GM21619 (cell line): Measurements from ENCODE around the gene SLC10A7.
A peak's percentile ranks its signal among the peaks of the same experiment; 100 is the strongest.
"Not testable (repeated sequence)": the region's sequence is repeated elsewhere in the genome, so short reads cannot be mapped to it uniquely, and the experiment has no call there.

Source experiments
- ATAC-seq: cut with Tn5 transposase; IDR thresholded peaks from one replicate; pipeline ENCODE4 v1.9.1; 2021; ENCODE audit not compliant: unreplicated experiment

SLC10A7 gene

DNA sequence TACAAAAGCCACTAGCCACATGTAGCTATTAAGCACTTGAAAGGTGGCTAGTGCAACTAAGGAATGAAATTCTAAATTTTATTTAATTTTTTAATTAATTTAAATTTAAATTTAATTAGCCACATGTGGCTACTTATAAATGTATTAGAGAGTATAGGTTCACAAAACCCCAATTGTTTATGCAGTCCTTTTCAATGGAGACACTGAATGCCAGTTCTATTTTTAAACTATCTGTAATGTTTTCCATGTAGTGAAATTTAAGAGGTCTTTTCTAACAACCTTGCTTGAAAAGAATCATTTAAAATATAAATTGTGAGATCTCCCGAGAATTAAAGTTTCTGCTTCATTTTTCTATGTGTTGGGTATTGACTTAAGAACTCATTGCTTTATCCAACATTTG is 154.4 kb downstream of the SLC10A7 start:
- no peak for ATAC-seq

DNA sequence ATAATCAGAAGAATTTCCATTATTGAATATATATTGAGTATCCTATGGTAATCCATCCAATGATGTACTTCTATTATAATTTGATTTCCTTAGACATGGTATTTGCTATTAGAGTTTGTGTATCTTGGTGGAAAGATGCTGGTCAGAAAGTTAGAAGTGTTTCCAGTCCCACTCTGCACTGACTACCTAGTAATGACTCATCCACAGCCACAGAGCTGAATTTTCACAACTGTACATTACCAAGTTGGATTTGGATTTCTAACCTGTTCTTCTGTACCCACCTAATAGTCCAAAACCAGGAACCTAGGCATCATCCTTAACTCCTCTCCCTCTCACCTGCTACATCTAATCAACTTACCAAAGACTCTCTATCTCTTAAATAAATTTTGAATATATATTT is 162.0 kb downstream of the SLC10A7 start:
- ATAC-seq: no peak

DNA sequence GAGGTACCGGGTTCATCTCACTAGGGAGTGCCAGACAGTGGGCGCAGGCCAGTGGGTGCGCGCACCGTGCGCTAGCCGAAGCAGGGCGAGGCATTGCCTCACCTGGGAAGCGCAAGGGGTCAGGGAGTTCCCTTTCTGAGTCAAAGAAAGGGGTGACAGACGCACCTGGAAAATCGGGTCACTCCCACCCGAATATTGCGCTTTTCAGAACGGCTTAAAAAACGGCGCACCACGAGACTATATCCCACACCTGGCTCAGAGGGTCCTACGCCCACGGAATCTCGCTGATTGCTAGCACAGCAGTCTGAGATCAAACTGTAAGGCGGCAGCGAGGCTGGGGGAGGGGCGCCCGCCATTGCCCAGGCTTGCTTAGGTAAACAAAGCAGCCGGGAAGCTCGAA is 171.6 kb downstream of the SLC10A7 start:
- not testable (repeated sequence) for ATAC-seq

DNA sequence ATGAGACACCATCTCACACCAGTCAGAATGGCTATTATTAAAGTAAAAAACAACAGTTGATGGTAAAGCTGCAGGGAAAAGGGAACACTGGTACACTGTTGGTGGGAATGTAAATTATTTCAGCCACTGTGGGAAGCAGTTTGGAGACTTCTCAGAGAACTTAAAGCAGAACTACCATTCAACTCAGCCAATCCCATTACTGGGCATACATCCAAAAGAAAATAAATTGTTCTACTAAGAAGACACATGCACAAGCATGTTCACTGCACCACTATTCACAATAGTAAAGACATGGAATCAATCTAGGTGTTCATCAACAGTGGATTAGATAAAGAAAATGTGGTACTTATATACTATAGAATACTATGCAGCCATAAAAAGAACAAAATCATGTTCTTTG is 172.4 kb downstream of the SLC10A7 start:
- no peak for ATAC-seq

DNA sequence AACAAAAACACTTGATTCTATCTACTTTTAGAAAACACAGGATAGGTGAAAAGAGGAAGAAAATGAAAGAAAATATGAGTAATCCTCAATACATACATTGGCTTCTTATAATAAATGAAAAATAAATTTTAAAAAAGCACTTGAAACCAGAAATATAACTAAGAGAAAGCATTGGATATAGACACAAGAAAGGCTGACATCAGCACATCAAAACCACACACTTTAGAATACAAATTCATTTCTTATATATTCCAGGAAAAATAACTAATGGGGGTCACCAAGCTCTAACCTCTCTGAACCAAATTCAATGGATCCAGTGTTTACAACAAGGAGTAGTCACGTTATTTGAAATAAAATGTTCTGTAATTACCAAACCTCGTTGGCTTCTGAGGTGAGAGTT is 173.9 kb downstream of the SLC10A7 start:
- no peak for ATAC-seq

DNA sequence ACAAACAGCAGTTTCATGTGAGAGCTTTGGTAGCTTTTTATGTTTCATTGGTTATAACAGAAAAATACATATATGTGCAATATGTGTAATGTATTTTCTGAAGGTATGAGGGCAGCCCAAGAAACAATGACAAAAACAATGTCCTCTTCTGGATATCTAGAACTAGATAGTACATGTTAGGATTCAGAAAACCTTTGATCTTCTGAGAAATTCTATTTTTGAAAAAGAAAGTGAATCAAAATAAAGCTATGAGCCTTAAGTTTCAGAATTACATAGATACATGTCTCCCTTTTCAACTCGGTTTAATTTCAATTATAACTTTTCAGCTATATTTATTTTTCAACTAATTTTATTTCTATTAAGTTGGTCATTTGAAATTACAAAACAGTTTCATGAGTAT is 175.5 kb downstream of the SLC10A7 start:
- ATAC-seq: no peak

DNA sequence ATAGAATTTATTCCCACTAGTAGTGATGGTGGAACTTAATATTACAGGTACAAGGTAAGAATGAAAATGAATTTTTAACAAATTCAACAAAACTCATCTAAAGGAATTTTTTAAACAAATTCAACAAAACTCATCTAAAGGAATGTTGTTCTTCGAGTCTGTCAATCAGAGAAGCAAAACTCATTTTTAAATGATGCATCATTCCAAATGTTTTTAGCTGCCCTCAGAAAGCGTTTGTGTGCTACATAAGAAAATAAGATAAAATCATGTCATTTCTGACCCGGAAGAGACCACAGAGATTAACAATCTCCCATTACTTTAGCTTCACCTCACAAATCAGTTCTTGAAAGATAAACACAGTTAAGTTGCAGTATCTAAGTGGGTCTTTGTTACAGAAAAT is 178.0 kb downstream of the SLC10A7 start:
- ATAC-seq: no peak

DNA sequence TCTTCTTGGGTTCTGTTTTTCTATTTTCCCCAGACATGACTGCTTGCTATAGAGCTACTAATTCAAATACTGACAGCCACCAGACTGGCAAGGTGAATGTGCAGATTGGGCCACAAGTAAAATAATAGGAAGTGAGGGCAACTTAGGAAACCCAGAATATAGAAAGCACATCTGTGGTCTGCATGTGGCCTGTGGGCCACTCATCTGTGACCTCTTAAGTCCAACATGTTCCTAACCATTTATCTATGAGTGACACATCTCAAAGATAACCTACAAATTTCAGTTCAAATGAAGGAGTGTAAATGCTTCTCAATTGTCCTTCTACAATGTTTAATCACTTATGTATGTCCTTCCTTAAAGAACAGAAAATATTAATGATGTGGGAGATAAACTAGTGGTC is 178.5 kb downstream of the SLC10A7 start:
- ATAC-seq: peak; percentile 74

DNA sequence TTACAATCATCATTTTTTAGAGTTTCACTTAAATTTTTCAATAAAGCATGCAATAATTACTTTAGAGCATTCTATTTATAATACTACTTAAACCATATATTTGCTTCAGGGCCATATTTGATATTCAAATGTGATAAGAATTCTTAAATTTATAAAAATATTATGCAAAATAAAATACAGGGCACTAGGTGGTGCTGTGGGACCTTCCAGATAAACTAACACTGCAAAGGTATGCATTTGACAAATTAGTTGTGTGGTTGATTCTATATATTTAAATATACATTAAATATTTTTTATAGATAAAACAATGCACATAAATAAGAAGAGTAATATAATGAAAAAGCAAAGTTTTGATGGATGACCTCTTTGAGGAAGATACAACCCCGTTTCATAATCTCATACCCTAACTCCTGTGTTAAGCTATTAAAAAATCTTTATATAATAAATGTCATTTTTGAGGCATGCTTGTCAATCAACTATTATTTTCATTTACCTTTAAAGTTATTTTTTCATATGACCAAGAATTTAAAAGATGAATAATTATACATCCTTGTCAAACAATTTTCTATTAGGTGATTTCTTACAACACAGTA is 179.0 kb downstream of the SLC10A7 start:
- ATAC-seq: no peak

DNA sequence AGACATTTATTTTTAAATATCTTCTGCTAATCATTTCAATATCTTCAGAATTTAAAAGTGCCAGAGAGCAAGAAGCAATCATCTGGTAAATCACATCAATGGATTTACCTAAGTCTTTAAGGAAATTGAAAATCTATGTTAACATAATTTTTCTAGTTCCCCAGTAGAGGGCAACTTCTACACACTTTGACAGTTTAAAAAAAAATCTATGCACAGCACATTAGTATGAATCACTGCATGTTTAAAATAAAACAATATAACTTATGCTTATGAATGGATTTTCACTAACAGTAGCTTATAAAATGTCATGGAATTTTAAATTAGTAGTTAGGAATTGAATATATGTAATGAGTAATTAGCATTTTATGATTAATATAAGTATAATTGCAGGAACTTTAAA is 180.9 kb downstream of the SLC10A7 start:
- no peak for ATAC-seq

DNA sequence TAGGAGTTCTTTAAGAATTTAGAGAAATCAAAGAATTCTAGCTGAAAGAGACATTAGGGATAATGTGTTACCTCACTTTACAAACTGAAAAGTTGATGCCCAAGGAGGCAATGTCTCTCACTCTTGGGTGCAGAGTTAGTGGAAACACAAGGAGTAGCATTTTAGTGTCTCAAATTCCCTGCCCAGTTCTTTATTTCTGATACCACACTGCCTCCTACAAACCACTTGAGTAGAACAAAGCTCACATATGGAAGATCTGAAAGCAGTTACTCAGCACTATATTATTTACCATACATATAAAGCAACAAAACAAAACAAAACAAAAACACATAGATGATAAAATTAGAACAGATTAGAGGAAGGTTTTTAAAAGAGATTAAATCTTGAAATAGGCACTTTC is 183.2 kb downstream of the SLC10A7 start:
- ATAC-seq: no peak

DNA sequence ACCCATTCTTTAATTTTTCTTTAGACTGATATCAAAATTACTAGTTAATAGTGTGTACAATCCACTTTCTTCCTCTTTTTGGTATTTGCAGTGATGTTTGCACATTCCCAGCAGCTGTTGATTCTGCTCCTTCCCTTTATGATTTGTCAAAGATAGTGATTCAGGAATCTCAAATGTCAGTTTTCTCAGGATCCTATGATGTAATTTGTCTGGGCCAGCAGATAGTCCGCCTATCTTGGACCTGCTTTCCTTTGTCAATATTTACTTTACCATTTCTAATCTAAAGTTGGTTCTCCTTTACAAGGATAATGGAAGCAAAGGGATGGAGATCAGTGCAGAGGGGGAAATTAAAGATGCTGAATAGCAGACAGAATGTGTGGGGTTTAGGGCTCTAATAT is 185.3 kb downstream of the SLC10A7 start:
- ATAC-seq: no peak

DNA sequence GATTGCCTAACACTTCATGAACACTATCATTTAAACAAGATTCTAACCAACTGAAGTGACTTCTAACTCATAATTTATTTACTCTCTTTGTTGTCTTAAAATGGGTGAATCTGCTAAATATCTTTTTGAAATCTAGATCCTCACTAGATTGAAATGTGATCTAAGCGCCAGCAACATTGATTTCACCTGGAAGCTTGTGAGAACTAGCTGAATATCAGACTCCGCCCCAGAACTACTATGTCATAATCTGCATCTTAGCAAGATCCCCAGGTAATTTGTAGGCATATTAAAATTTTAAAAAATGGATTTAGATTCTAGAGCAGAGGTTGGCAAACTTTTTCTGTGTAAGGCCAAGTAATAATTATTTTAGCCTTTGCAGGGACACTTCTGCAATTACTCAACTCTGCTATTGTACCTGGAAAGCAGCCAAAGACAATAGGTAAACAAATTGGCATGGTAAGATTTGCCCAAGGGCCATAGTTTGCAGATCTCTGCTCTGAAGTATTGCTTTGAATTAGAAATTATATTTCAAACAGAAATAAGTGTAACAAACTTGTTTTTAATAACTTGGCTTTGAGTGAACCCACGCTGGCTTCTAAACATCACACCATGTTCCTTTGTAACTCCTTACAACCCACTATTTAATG is 185.9 kb downstream of the SLC10A7 start:
- no peak for ATAC-seq

DNA sequence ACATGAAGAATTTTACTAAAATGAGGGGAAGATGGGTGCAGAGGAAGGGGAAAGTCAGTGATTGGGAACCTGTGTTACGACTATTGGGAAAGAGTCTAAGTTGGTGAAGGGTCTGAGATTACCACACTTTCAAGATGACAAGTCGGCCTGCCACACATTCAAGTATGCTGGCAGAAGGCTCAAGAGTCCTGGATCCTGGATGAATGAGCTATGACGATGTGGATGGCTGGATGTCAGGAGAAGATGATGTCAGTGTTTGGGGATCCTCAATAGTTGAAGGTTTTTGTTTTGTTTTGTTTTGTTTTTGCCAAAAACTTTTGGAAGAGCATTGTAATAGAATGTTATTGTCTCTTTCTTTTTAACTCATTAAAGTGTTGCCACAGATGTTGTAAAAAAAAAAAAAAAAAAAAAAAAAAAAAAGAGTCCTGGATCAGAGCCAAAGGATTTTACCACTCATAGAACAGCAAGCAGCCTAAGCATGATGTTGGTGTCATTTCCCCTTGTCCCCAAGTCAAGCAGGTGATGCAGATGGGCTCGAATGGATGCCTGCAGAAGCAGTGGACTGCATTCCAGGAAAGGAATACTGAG is 186.8 kb downstream of the SLC10A7 start:
- ATAC-seq: no peak

DNA sequence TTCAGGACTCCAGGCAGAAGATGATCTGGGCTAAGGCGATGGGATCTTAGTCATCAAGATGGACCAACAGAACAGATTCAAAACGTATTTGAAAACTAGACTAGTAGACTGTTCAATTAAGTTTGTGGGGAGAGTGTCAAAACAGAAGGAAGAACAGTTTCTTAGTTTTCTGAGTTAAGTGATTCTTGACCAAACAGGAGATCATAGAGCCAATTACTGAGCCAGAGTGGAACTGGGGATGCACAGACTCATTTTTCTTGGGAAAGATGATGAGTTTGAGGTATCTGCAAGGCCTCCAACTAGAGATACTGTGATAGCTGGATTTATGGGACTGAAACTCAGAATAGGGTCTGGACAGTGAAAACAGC is 187.9 kb downstream of the SLC10A7 start:
- ATAC-seq: no peak

DNA sequence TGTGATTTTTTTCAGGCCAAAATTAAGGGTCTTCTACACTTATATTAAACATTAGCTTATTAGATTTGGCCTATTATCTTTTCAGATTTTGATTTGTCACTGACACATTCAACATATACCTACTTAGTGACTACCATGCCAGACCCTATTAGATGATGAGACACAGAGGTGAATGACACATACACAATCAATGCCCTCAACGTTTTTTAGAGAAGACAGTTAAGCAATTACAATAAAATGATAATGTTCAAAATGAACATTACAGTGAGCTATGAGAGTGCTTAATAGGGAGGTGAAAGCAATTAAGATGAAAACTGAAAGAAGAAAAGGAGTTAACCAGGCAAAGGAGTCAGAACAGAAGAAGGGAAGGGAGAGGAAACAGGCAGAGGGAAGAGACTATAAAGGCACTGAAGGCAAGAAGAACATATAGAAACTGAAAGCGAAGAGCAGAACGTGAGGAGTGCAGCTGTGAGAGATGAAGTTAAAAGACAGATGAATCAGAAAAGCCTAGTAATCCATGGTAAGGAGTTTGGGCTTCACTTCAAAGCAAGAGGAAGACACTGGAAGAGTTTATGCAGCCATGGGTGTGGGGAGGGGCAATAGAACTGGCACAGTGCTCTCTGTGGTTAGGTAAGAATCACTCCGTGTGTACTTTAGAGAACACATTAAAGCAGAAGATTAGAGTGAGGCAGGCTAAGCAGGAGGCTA is 188.4 kb downstream of the SLC10A7 start:
- peak; percentile 91 for ATAC-seq

DNA sequence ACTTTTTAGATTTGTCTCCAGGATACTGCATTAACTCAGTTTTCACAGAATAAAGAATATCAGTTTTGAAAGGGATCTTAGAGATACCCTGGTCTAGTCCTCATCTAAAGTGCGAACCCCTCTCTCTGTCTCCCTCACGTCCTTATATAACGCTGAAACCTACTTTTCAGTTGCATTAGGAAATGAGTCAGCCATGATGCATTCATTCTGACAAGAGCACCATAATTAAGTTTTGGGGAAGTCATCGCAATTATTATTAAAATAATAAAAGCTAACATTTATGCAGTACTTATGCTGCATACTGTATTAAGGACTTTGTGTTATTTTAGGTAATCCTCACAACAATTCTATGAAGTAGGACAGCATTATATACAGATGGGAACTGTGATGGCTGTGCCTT is 191.3 kb downstream of the SLC10A7 start:
- no peak for ATAC-seq

DNA sequence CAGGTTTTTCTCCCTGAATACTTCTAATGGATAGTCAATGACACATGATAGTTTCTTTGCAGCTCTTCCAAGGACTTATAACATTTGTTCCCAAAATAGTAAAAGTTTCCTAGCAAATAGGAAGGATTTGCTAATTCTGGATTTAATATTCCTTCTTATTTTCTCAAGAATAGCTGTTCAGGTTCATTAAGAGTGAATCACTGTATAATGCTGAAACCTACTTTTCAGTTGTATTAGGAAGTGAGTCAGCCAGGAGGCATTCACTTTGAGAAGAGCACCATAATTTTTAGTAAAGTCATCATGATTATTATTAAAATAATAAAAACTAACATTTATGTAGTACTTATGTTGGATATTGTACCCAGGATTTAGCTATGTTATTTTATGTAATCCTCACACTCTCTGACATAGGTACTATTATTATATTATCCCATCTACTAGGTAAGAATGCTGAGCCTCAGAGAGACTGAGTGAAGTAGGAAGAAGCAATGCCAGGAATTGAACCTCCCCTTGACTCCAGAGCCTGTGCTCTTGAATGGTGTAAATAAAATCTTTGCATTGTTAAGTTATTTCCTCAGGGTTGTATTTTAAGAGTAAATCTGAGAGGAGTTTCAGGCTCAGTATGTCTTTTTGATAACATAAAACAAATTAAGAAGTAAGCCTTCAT is 192.6 kb downstream of the SLC10A7 start:
- no peak for ATAC-seq

DNA sequence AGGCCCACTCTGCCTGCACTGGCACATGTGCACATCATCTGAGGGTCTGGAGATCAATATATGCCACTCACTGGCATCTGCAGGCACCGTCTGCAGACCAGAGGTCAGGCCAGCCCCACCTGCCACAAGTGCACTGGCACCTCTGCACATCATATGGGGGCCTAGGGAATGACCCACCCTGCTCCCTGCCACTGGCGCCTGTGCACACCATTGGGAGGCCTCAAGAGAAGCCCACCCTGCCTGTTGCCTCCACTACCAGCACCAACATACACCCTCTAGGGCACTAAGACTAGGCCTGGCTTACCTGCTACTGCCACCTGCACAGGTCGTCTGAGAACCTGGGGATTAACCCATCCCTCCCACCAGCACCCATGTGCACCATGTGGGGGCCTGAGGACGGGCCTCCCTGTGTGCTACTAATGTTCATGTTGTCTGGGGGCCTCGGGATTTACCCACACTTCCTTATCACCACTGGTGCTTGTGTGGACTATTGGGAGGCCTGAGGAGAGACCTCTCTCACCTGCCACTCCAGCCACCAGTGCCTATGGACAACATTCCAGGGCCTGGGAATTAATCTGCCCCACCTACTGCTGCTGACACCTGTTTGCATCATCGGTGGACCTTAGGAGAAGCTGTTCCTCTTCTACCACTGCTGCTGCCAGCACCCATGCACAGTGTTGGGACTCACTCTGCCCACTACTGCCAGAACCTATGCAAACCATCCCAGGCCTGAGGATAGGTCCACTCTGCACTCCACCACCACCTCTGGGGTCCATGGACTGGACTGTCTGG is 193.7 kb downstream of the SLC10A7 start:
- ATAC-seq: no peak

DNA sequence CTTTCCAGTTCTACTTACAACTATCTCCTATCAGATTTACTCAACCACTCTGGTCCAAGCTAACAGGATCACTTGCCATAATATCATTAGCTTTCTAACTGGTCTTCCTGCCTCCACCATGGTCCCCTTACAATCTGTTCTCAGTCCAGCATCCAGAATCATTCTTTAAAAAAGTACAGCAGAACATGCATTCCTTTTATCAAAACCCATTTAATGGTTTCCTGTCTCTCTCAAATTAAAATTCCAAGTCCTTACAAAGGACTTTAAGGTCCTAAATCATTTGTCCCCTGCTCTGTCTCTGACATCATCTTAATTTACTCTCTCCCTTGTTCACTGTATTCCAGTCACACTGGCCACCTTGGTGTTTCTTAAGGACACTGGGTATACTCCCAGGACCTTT is 202.8 kb downstream of the SLC10A7 start:
- ATAC-seq: no peak

DNA sequence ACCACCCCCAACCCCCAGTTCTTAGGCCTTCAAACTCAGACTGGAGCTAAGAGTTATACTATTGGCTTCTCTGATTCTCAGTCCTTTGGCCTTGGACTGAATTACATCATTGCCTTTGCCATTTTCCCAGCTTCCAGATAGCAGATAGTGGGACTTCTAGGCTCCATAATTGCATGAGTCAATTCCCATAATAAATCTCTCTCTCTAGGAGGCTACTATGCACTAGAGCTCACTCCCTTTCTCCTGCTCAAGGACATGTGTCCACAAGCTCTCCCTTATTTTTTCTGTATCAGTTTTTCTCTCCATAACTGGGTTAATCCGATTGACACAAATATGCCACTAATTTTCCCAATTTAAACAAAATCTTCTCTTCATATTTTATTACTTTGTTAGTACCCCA is 204.0 kb downstream of the SLC10A7 start:
- ATAC-seq: no peak
